HG02623 (cell line): Measurements from ENCODE around the gene DUOXA1.
"Not testable (repeated sequence)": the region's sequence is repeated elsewhere in the genome, so short reads cannot be mapped to it uniquely, and the experiment has no call there.

Source experiments
- ATAC-seq: cut with Tn5 transposase; IDR thresholded peaks from one replicate; pipeline ENCODE4 v1.9.1; 2021; ENCODE audit warnings: moderate library complexity; ENCODE audit not compliant: unreplicated experiment

The DUOXA1 gene

DNA sequence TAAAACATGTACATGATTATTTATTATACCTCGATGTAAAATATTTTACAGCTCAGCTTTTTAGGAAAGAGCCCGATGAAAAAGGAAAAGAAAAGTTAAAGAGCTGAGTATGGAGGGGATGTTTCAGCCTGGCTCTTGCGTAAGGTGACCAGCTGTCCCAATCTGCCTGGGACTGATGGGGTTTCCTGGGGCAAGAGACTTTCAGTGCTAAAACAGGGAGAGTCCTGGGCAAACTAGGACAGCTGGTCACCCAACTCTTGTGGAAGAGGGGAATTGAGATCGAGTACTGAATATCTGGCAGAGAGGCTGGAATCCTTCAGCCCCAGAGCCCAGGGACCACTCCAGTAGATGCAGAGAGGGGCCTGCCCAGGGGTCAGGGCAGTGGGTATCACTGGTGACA is 36.7 kb downstream of the DUOXA1 start:
- no peak for ATAC-seq

DNA sequence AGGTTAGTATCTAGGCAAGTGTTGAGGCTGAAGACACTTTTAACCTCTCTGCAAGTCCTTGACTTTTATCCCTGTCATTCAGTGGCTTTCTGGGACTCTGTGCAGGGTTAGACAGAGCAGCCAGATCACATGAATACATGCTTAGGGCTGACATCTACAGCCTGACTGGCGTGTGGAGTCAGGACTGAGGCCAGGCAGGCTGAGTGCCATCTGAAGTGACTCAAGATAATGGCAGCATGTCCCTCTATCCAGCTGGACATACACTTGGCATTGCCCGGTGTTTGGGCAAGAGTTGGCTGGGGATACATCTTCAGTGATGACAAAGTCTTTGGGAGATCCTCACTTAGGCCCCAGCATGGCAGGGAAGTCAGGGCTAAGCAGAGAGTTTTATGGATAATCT is 38.1 kb downstream of the DUOXA1 start:
- no peak for ATAC-seq

DNA sequence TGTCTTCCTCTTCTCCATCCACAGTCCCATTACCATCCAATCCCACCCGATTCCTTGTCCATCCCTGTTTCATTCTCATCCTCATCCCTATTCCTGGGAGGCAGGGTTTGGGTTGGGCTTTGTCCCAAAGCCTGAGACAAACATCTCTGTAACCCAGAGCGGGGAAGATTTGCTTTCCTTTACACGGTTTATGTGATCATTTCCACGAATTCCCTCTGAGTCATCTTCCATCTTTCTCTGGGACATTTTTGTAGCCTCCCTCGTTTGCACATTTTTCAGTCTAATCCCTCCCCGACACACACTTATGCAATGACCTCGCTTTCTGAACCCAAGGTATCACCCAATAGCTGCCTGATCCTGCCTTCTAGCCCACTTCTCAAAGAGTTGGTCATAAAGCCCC is 38.5 kb downstream of the DUOXA1 start:
- ATAC-seq: no peak

DNA sequence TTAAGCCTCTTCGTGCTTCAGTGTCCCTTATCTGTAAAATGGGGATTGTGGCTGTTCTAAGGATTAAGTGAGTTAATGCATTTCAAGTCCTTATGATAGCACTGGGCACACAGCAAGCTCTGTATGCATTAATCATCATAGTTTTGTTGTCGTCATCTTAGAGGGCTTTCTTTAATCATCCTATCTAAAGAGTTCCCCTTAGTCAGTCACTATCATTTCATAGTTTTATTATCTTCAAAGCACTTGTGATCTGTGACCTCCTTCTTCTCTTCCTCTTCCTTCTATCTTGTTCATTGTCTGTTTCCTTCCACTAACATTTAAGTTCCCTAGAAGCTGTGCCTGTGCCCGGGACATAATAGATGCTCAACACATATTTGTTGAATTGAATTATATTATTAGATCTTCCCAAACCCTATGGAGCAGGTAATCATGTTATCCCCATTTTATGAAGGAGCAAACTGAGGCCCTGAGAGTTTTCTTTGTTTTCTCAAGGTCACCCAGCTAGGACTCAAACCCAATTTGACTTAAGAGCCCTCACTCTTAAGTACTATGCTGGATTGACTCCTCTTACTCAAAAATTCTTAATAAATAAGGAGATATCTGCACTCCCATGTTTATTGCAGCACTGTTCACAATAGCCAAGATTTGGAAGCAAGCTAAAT is 39.8 kb downstream of the DUOXA1 start:
- ATAC-seq: no peak

DNA sequence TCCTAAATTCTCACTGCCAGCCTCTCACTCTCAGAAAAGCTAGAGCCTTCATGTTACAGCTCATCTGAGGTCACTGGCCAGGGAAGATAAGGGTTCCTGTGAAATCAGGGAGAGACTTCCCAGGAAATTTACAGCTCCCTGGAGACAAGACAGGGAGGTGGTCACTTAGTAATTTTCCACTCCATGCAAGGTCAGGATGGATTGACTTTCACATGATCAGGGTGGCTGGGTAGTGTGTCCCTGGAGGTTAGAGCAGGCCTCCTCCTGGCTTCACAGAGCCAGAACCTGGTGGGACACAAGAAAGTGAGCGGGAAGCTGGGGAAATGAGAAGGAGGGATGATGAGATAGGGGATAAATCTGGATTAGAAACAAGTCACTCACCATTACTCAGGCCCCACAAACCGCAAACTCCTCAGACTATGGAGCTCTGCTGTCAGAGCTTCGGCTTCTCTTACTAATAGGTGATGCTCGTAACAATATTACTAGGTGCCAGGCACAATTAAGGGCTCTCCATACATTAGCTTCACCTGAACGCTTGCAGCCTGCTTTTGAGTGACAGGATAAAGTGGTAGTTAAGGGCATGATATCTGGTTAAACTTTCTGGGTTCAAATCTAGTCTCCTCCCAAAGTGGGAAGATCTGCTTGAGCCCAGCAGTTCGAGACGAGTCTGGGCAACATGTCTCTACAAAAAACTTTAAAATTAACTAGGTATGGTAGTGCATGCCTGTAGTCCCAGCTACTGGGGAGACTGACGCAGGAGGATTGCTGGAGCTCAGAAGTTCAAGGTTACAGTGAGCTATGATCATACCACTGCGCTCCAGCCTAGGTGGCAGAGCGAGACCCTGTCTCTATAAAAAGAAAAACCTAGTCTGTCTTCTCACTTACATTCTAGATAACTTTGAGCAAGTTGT is 40.6 kb downstream of the DUOXA1 start:
- ATAC-seq: no peak

DNA sequence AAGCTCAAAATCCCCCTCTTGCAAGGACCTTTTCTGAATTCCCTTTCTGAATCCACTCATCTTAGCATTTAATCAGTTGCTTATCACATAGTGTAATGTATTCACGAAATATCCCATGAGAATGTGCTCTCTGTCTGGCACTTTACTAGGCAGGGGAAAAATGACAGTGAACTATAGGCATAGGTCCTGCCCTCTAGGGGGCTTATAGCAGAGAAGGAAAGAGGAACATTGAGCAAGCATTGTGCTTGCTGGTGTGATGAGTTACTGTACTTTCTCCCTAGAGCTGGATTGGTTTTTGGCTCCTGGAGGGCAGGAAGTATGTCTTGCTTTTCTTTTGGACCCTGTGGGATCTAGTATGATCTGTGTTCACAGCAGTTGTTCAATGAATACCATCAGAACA is 42.2 kb downstream of the DUOXA1 start:
- no peak for ATAC-seq

DNA sequence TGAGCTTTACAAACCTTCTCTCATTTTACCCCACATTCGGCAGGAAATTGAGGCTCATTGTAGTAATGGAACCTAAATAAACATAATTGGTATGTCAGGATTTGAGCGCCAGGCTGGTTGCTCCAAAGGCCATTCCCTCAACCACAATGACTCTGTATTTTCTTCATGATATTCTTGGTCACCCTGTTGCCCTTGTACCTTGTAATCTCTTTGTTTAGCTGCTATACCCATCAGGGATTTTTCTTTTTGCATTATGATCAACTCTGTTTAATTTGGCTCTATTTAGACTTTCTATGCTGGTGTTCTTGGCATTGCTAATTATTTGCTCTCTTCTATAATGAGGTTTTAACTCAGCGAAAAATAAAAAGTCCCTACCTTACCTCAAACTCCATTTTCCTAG is 45.5 kb downstream of the DUOXA1 start:
- ATAC-seq: no peak

DNA sequence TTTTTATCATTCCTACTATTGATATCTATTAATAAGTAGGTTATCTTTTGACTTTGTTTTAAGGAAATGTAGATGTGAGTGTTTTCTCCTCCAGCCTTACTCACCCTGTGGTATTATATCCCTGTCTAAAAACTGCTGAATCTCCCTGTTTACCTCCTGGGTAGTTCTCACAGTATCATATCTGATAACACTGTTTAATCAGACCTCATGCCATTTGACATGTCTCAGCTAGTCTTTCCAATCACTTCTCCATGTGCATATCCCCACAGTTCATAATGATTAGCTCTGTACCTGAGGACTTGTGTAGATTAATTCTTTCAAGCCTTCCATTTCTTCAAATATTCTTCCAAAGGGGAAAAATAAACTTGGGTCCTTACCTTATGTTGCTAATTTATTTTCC is 46.5 kb downstream of the DUOXA1 start:
- ATAC-seq: no peak

DNA sequence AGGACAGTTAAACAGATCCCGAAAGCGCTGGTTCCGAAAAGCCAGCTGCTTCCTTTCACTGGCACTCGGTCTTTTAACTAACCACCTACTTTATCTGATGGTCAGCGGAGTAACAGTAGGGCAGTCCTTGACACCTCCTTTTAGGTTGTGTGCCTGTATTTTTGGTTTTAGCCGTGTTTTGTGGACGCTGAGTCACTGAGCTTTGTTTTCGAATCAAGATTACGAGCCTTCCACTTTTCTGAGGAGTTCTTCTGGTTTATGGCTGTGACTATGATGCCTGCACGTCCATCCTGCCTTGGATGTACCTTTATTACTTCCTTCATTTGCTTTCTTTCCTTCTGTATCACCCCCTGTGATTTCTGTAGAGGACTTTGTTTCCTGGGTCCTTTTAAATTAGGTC is 47.3 kb downstream of the DUOXA1 start:
- not testable (repeated sequence) for ATAC-seq

DNA sequence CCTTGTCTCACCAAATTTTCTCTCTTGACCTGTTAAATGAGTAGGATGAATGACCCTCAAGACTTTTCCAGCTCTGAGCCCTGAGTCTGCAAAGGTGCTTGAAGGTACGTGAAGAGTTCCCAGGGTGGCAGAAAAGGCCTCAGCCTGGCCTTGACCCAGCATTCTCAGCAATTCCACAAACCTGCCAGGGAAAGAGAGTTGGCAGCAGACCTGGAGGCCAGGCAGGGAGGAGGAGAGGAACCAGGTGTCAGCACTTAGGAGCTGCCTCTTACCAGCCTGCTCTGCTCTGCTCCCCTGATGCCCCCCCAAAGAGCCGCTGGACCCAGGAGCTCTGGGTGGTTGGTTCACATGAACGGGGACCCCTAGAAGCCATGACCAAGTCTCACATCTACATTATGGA is 49.1 kb downstream of the DUOXA1 start:
- not testable (repeated sequence) for ATAC-seq

DNA sequence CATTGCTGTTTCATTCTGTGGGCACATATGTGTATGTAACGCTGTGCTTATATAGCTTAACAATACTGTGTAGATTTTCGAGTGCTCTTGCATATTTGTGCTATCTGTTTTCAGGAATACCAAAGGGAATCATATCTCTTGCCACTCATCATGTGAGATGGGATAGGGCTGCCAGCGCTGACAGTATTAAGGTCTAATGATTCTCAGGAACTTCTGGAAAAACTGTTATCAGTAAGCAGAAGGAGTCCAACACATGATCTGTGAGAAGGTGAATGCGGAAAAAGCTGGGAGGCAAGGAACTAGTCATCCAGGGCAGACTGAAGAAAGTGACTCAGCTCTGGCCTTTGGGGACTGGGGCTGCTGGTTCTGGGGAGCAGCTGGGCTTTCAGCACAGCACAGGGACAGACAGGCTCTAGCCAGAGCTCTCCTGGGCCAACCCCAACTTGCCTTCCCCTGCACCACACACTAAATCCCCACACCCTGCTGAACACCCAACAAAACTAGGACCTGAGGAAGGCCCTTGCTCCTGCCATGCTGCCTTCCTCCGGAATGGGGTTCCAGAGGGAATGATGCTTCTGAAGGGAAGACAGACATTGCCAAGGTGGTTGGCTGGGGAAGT is 49.9 kb downstream of the DUOXA1 start:
- ATAC-seq: not testable (repeated sequence)

DNA sequence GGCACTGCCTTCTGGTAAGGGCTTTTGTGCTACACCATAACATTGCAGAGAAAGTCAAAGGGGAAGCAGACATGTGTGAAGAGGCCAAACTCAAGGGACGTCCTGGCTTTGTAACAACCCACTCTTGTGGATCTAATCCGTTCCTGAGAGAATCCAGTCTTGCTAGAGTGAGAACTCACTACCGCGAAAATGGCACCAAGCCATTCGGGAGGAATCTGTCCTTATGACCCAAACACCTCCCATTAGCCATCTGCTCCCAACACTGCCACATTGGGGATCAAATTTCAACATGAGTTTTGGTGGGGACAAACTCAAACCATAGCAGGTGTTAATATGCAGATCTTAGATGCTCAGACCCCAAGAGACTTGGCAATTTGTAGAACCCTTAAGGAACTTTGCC is 50.5 kb downstream of the DUOXA1 start:
- ATAC-seq: not testable (repeated sequence)

DNA sequence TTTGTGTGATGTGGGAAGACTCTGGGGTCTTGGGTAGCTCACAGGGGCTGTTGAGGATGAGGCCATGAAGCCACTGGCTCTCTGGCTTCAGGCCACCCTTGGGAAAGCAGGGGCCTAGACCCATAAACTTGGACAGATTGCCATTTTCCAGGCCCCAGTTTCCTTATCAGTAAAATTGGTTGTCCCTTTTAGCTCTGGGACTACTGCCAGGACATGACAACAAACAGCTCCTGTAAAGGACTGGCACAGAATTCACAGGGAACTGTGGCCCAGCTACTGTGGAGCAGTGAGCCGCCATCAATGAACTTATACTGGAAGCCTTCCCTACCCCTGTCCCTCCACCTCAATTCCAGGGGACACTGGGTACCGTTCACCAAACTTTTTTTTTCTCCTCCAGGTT is 52.3 kb downstream of the DUOXA1 start:
- ATAC-seq: not testable (repeated sequence)

DNA sequence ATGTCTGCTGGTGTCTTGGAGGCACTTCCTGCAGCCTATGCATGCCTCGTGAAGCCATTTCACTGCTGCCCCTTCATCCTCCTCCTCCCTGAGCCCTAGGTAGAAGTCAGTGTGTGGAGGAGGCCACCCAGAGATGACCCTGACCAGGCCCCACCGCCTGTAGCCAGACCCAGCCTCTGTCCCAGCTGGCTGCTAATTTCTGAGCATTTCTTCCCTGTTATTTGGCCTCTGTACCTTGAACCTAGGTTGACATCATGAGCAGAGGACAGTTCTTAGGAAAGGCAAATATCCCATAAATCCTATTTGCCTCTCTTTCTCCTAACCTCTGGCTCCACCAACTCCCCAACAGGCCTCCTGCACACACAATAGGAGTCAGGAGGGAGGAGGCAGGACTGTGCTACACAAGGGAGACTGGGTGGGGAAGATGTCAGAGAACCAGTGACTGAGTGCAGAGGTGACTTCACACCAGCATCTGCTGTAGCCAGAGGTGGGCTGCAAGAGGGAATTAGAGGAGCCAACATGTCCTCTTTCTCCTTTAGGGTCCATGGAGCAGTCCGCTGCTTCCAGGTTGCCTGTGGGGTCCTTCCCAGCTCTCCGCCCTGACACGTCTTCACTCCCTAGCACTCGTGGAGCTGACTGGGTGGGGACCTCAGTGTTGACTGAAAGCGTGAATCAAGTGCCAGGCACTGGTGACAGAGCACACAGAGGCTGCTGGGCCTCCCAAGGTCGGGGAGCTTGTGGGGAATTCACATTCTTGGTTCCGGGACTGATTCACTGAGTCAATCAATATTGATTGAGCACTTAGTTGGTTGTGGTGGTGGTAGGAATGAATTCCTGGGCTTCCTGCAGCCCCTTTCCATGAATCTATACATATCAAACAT is 54.0 kb downstream of the DUOXA1 start:
- ATAC-seq: not testable (repeated sequence)

DNA sequence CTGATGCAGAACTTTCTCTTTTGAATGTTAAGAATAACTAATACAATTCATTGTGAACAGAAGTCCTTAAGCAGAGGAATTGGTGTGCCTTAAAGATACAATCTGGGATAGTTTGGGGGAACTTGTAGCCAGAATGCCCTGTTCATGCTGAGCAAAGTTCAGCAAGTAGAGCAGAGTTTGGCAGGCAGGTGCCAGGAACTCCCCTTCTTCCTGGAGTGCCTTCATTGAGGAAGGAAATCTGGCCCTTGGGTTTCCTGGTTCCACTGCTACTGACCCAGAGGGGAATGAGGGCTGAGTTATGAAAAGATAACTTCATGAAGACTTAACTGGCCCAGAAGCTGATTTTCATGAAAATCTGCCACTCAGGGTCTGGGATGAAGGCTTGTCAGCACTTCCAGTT is 56.1 kb downstream of the DUOXA1 start:
- not testable (repeated sequence) for ATAC-seq

DNA sequence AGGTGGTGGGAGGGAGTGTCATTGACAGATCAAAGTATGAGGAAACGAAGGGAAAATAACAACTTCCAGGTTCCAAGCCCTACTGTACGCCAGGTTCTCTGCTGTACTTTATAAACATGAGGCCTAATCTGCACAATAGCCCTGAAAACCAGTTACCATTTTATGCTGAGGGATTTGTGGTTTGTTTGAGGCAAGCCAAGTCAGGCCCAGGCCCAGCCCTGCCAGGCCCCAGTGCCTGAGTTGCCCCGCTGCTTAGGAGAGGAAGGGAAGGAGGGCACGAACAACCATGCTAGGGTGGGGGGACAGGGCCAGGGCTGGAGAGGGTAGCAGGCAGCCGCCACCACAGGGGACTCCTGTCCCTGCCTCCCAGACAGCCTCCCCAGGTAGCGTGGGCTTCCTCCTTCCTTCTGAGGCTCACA is 59.7 kb downstream of the DUOXA1 start:
- ATAC-seq: not testable (repeated sequence)
